ENCODE data around the gene ZNF771.
A peak's percentile ranks its signal among the peaks of the same experiment; 100 is the strongest.
"Not testable (repeated sequence)": the region's sequence is repeated elsewhere in the genome, so short reads cannot be mapped to it uniquely, and the experiment has no call there.

ZNF771 gene

GRCh38 chr16:30438835-30439234 is 31.4 kb downstream of the ZNF771 start:
- no peak for DNase-seq

GRCh38 chr16:30439720-30440348 is 32.4 kb downstream of the ZNF771 start:
- DNase-seq: no peak

GRCh38 chr16:30443631-30444030 is 36.2 kb downstream of the ZNF771 start:
- DNase-seq: no peak

GRCh38 chr16:30444231-30445148 is 37.1 kb downstream of the ZNF771 start:
- DNase-seq: no peak

GRCh38 chr16:30445149-30445407 is 37.7 kb downstream of the ZNF771 start:
- DNase-seq: no peak

GRCh38 chr16:30445408-30446202 is 38.2 kb downstream of the ZNF771 start, which contains the start of gene SEPHS2:
Gene SEPHS2 (minus strand): TSS chr16:30445874. CDS start chr16:30445727, 147 bp downstream.
- peak; percentile 97 for DNase-seq

GRCh38 chr16:30446203-30446595 is 38.8 kb downstream of the ZNF771 start:
- no peak for DNase-seq

- DNase-seq: no peak
These were observed 40.3 kb downstream of the ZNF771 start for GRCh38 chr16:30447512-30448226.

- DNase-seq: no peak
These were observed 41.7 kb downstream of the ZNF771 start for GRCh38 chr16:30449116-30449435.

- DNase-seq: not testable (repeated sequence)
These were observed 45.5 kb downstream of the ZNF771 start for GRCh38 chr16:30452709-30453580.

- DNase-seq: no peak
These were observed 48.9 kb downstream of the ZNF771 start for GRCh38 chr16:30456302-30456701.

GRCh38 chr16:30457256-30457655 is 49.9 kb downstream of the ZNF771 start:
- DNase-seq: no peak

- DNase-seq: no peak
These were observed 50.5 kb downstream of the ZNF771 start for GRCh38 chr16:30457743-30458560.

- DNase-seq: no peak
These were observed 51.4 kb downstream of the ZNF771 start for GRCh38 chr16:30458561-30459394.

- DNase-seq: no peak
These were observed 52.0 kb downstream of the ZNF771 start for GRCh38 chr16:30459456-30459855.

GRCh38 chr16:30461426-30461825 is 54.0 kb downstream of the ZNF771 start:
- not testable (repeated sequence) for DNase-seq

- no peak for DNase-seq
These were observed 56.7 kb downstream of the ZNF771 start for GRCh38 chr16:30464078-30464477.

All from retina (tissue), 1 donor.